Endothelial cell of umbilical vein (primary cell): ENCODE data around the gene RAD51B. TPM values are rescaled to one million over a fixed set of nuclear protein-coding genes. Genes with fewer than 3 reads are reported as not detected.

ENCODE experiments used
- BruUV-seq: library from RNA; stranded (reverse); fragments of 400-500 nt; replicated peaks from 2 replicates; lab custom pipeline; 2021; lab: Mats Ljungman, UMichigan
- CTCF ChIA-PET: fragments of 300-600, 350-600 bp; sonication (Branson Sonifier 250); formaldehyde crosslinking; loops from one replicate; lab custom pipeline; 2021; ENCODE audit warnings: antibody characterized with exemption, inconsistent platforms; lab: Charles Lee
- POLR2A ChIA-PET: fragments of 300-600, 350-600 bp; sonication (Branson Sonifier 250); formaldehyde crosslinking; loops from one replicate; lab custom pipeline; 2021; ENCODE audit warnings: antibody characterized with exemption, inconsistent platforms; lab: Charles Lee
- DNase-seq: peaks from one replicate; pipeline ENCODE4 v3.0.0-alpha.2; 2011; ENCODE audit warnings: low read depth, low spot score
- FAIRE-seq: peaks from 2 replicates; lab custom pipeline; 2011; peaks lifted over from hg19 to GRCh38; lab: Jason Lieb, UNC
- H2AFZ ChIP-seq: 2 replicates; pipeline ENCODE4 v1.6.0; 2012; ENCODE audit warnings: low read depth, low read length, control low read depth, inconsistent platforms
- H3K27ac ChIP-seq: 2 replicates; pipeline ENCODE4 v1.5.1; 2011; ENCODE audit warnings: low read depth, mild to moderate bottlenecking, control low read depth, low read length, moderate library complexity; ENCODE audit not compliant: insufficient read depth
- H3K27me3 ChIP-seq, 2 experiments: 2 replicates each; pipeline versions ENCODE4 v1.6.0 to v1.6.1; 2011; ENCODE audit warnings: low read length in 2 of 2, mixed read lengths in 1 of 2; ENCODE audit not compliant: control insufficient read depth in 2 of 2, insufficient read depth in 2 of 2
- H3K36me3 ChIP-seq, 2 experiments: 2 replicates in 1 of 2; 3 replicates in 1 of 2; pipeline ENCODE4 v1.5.1; 2011; ENCODE audit warnings: low read length in 2 of 2, mild to moderate bottlenecking in 1 of 2, moderate library complexity in 1 of 2; ENCODE audit not compliant: control insufficient read depth in 2 of 2, insufficient read depth in 2 of 2; ENCODE audit errors: extremely low read depth in 1 of 2
- H3K4me1 ChIP-seq: 3 replicates; pipeline ENCODE4 v1.5.1; 2011; ENCODE audit warnings: mild to moderate bottlenecking, low read length; ENCODE audit not compliant: control insufficient read depth, insufficient read depth; ENCODE audit errors: extremely low read depth
- H3K4me2 ChIP-seq: 2 replicates; pipeline ENCODE4 v1.6.1; 2011; ENCODE audit warnings: low read length, control low read depth, mixed read lengths; ENCODE audit not compliant: insufficient read depth
- H3K4me3 ChIP-seq, 3 experiments: fragments of 200-600 bp in 1 of 3; sonication (generic), shearing (Covaris generic) in 1 of 3; replicated peaks in 1 of 3; 2 replicates each; pipeline ENCODE4 v1.5.1; 2011 to 2016; ENCODE audit warnings: control low read depth in 3 of 3, low read length in 3 of 3, mild to moderate bottlenecking in 2 of 3, inconsistent platforms in 1 of 3, low read depth in 1 of 3, moderate library complexity in 1 of 3; ENCODE audit not compliant: insufficient read depth in 1 of 3
- H3K79me2 ChIP-seq: 2 replicates; pipeline ENCODE4 v1.6.0; 2012; ENCODE audit warnings: low read length, inconsistent platforms; ENCODE audit not compliant: control insufficient read depth, insufficient read depth
- H3K9ac ChIP-seq: replicated peaks from 2 replicates; pipeline ENCODE3; 2011; ENCODE audit warnings: low read length, control low read depth; ENCODE audit not compliant: insufficient read depth; ENCODE audit errors: extremely low read depth
- H3K9me1 ChIP-seq: replicated peaks from 3 replicates; pipeline ENCODE4 v1.6.0; 2011; ENCODE audit warnings: mild to moderate bottlenecking, low read length; ENCODE audit not compliant: control insufficient read depth, insufficient read depth; ENCODE audit errors: extremely low read depth
- H3K9me3 ChIP-seq: replicated peaks from 2 replicates; pipeline ENCODE4 v1.5.1; 2012; ENCODE audit warnings: low read length, inconsistent platforms; ENCODE audit not compliant: control insufficient read depth, insufficient read depth
- H4K20me1 ChIP-seq: replicated peaks from 2 replicates; pipeline ENCODE3; 2011; ENCODE audit warnings: mild to moderate bottlenecking, low read length; ENCODE audit not compliant: control insufficient read depth, insufficient read depth; ENCODE audit errors: extremely low read depth
- EZH2 ChIP-seq: IDR thresholded peaks from 2 replicates; pipeline ENCODE4 v1.6.1; 2012; ENCODE audit warnings: borderline replicate concordance, low read depth, mild to moderate bottlenecking, moderate library complexity, low read length, inconsistent platforms; ENCODE audit not compliant: severe bottlenecking
- FOS ChIP-seq: IDR thresholded peaks from 2 replicates; pipeline ENCODE4 v1.6.1; 2011; ENCODE audit warnings: mild to moderate bottlenecking, low read length, moderate library complexity, borderline replicate concordance; ENCODE audit not compliant: insufficient read depth
- GATA2 ChIP-seq: IDR thresholded peaks from 2 replicates; pipeline ENCODE4 v1.7.0; 2011; ENCODE audit warnings: low read depth, mild to moderate bottlenecking, moderate library complexity, mixed read lengths, low read length; ENCODE audit not compliant: insufficient read length, insufficient read depth
- JUN ChIP-seq: IDR thresholded peaks from 2 replicates; pipeline ENCODE4 v1.6.1; 2011; ENCODE audit warnings: borderline replicate concordance, low read depth; ENCODE audit not compliant: insufficient read length, insufficient read depth
- MYC ChIP-seq: IDR thresholded peaks from one replicate; pipeline ENCODE4 v1.6.1; 2011; ENCODE audit warnings: mild to moderate bottlenecking, low read depth, low read length
- POLR2A ChIP-seq: IDR thresholded peaks from 2 replicates; pipeline ENCODE4 v1.6.1; 2012; ENCODE audit warnings: low read depth, mild to moderate bottlenecking, control low read depth, low read length
- POLR2AphosphoS5 ChIP-seq: IDR thresholded peaks from 2 replicates; pipeline ENCODE4 v1.6.1; 2012; ENCODE audit warnings: low read depth, mild to moderate bottlenecking, control low read depth, low read length, moderate library complexity; ENCODE audit not compliant: insufficient read depth
- dilution Hi-C: fragments of 300-500 bp; cut with MboI; formaldehyde crosslinking; loops from one replicate; pipeline ENCODE4 v1.15.0; 2019; ENCODE audit warnings: low sequenced_read_pairs; ENCODE audit not compliant: extremely low pct_ligation_motif_present
- intact Hi-C: fragments of 100-400 bp; cut with micrococcal nuclease; formaldehyde crosslinking; loops from one replicate; pipeline ENCODE4 v1.10.0; 2022
- polyA plus RNA-seq, 4 experiments: library from polyadenylated mRNA; depleted of rRNA in 3 of 4; stranded (reverse) in 3 of 4; unstranded in 1 of 4; fragments of >200 nt; gene quantifications; 2 replicates each; pipeline versions ENCODE4 v1.2.1 to v1.2.3, GENCODE V29; 2011 to 2012; ENCODE audit warnings: missing spikeins in 1 of 4
- total RNA-seq: library from RNA; stranded (reverse); gene quantifications from 2 replicates; pipeline ENCODE4 v1.2.3, GENCODE V29; 2021
- TF ChIP-seq, protein P1 (sequence below), 2 donors: IDR thresholded peaks; 1 replicate in 1 of 2; 2 replicates in 1 of 2; pipeline ENCODE4 v1.5.1; 2011; ENCODE audit warnings: low read length in 2 of 2, mild to moderate bottlenecking in 2 of 2, moderate library complexity in 2 of 2, control low read depth in 1 of 2, inconsistent platforms in 1 of 2, low read depth in 1 of 2; ENCODE audit not compliant: insufficient read depth in 1 of 2; ENCODE audit errors: extremely low read depth in 1 of 2
- TF ChIP-seq, protein P2 (sequence below): IDR thresholded peaks from 2 replicates; pipeline ENCODE4 v1.6.1; 2011; ENCODE audit not compliant: insufficient read depth, insufficient read length

RAD51B gene
- total and polyA plus RNA-seq, 2 donors (not counting 3 experiments of a cell fraction or from before 2014, with no cell fraction given) = 3.9 to 19.0 TPM

DNA sequence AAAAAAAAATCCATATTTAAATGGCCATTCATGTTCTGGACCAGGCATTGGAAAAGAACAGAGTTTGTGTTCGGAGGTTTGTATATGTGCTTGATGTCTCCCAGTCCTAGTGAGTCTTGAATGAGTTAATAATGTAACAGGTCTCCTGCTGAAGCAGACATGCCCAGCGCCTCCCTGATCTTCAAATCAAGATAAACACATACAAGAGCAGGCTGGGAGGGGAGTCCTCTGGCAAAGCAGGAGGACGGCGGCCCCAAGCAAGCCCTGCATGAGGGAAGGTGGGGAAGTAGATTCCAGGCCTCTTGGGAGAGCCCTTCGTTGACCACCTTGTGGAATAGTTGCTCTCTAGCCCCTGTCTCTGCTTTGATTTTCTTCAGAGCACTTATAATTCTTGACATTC is 817.0 kb downstream of the RAD51B start:
- Histone ChIP-seq H3K4me2 (no peak overlapping the region), H3K79me2 (no peaks in the 10 kb centered on the region), H3K27ac (no peak overlapping the region), H3K9ac (no peak overlapping the region), H3K4me3 (no peak overlapping the region), H2AFZ (no peak overlapping the region), H3K27me3 (no peaks in the 10 kb centered on the region), H3K4me1 (peaks cover 7% of the 10 kb centered on the region), H3K36me3 (no peaks in the 10 kb centered on the region), H4K20me1 (no peaks in the 10 kb centered on the region), H3K9me3 (no peaks in the 10 kb centered on the region), H3K9me1 (no peaks in the 10 kb centered on the region)
- no peak for DNase-seq
- BruUV-seq = no TSS peak
- no peak for FAIRE-seq
- dilution Hi-C loops (no loop called here), intact Hi-C loops (no loop called here)
- TF ChIP-seq, protein P1, sequence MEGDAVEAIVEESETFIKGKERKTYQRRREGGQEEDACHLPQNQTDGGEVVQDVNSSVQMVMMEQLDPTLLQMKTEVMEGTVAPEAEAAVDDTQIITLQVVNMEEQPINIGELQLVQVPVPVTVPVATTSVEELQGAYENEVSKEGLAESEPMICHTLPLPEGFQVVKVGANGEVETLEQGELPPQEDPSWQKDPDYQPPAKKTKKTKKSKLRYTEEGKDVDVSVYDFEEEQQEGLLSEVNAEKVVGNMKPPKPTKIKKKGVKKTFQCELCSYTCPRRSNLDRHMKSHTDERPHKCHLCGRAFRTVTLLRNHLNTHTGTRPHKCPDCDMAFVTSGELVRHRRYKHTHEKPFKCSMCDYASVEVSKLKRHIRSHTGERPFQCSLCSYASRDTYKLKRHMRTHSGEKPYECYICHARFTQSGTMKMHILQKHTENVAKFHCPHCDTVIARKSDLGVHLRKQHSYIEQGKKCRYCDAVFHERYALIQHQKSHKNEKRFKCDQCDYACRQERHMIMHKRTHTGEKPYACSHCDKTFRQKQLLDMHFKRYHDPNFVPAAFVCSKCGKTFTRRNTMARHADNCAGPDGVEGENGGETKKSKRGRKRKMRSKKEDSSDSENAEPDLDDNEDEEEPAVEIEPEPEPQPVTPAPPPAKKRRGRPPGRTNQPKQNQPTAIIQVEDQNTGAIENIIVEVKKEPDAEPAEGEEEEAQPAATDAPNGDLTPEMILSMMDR (IDR thresholded peaks at IDR 0.05; ENCODE audit: extremely low read depth in 1 of 2, insufficient read depth in 1 of 2, low read depth in 1 of 2, low read length in 2 of 2) = no peak
- TF ChIP-seq GATA2 (no peak), MYC (no peak), POLR2A (no peak), EZH2 (no peak), POLR2AphosphoS5 (no peak), FOS (no peak), JUN (no peak)
- TF ChIP-seq, protein P2, sequence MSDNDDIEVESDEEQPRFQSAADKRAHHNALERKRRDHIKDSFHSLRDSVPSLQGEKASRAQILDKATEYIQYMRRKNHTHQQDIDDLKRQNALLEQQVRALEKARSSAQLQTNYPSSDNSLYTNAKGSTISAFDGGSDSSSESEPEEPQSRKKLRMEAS = no peak
- ChIA-PET CTCF (no interaction called here), POLR2A (no interaction called here)
